ENCODE results near the gene KLKB1.

The KLKB1 gene

GRCh38 chr4:186227221-186227620, at the start of gene KLKB1:
KLKB1 (plus strand) TSS chr4:186227507; CDS start chr4:186228196, 689 bp downstream.
- no peak for DNase-seq

DNA sequence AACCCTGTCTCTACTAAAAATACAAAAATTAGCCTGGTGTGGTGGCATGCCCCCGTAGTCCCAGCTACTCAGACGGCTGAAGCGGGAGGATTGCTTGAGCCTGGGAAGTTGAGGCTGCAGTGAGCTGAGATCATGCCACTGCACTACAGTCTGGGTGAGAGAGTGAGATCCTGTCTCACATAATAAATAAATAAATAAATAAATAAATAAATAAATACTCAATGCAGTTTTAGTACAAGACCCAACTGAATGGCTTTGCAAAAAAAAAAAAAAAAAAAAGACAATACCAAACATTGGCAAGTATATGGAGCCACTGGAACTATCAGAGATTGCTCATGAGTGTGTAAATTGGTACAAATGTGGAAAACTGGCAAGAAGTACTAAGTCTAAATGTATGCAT, 39.2 kb upstream of the KLKB1 start:
- DNase-seq, result no peak

- DNase-seq, result no peak
These were observed 37.7 kb upstream of the KLKB1 start for GRCh38 chr4:186189656-186190055.

GRCh38 chr4:186190581-186191199, 36.6 kb upstream of the KLKB1 start:
- peak; percentile 45 for DNase-seq

GRCh38 chr4:186191200-186192065, 35.9 kb upstream of the KLKB1 start, which contains the start of gene CYP4V2:
CYP4V2 (plus strand) TSS chr4:186191567; CDS start chr4:186191824, 257 bp downstream.
- peak; percentile 92 for DNase-seq

DNA sequence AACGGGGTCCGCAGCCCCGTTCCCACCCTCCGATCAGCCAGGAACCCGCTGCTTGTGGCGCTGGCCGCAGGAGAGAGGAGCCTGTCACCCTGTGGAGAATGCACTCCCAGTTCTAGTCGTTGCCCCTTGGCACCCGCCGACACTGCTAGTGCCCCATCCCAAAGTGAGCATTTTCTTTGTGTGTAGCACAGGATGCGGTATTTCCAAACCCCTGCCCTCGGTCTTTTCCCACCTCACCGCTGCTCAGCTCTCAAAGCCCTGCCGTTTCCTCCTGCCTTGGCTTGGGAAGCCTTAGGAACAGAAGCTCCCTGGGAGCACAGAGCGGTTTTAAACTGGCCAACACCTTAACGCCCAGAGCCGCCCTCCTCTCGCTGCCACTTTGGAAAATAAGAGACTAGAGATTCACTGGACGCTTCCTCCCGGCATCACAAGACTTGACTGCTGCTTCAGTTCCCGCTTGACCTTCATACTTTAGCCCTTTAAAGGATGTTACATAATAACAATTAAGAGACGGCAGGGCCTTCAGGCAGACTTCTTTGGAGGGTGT, 35.2 kb upstream of the KLKB1 start:
- DNase-seq, result peak; percentile 34

DNA sequence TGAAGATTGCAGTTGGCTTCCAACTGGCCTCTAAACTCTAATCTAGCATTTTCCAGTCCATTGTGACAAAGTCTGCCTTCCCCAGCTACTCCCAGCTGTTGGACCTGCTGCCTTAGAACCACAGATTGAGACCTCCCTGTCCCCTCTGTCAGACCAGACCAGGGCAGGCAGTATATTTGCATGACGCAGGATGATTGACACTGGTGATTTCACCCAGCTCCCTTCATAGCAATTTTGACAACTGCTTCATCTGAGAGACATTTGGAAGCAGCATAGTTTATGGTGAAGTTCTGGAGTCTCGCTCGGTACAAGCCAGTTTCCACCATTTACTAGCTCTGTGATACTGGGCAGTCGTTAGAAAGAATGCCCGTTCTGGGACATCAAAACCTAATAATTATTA, 33.5 kb upstream of the KLKB1 start:
- no peak for DNase-seq

GRCh38 chr4:186196063-186196462, 31.2 kb upstream of the KLKB1 start:
- DNase-seq, result no peak

DNA sequence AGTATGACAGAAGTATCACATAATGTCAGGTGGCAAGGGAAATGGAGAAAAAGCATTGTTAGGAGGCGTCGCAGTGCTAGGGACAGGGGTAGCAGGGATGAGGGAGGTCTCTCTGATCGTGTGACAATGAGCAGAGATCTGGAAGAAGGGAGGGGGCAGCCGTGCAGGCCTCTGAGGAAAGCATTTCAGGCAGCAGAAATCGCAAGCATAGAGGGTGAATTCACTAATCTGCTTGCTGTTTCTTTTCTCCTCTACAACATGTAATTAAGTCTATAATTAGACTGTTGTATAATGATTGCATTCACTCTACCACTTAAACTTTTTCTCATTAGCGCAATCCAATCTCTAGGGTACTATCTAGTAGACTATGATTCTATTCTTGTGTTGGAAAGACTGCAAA, 26.8 kb upstream of the KLKB1 start:
- no peak for DNase-seq

DNA sequence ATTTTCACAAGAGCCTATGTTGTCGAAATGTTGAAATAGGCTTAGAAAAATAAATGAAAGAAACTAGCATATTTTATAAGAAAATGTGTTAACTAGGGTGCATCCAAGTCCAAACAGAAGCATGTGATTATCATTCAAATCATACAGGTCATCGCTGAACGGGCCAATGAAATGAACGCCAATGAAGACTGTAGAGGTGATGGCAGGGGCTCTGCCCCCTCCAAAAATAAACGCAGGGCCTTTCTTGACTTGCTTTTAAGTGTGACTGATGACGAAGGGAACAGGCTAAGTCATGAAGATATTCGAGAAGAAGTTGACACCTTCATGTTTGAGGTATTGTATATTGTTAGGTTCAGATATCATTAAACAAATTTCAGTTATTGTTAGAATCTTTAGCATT, 26.3 kb upstream of the KLKB1 start:
- DNase-seq, result no peak

- DNase-seq, result peak; percentile 68
These were observed 25.6 kb upstream of the KLKB1 start for GRCh38 chr4:186201535-186202230.

DNA sequence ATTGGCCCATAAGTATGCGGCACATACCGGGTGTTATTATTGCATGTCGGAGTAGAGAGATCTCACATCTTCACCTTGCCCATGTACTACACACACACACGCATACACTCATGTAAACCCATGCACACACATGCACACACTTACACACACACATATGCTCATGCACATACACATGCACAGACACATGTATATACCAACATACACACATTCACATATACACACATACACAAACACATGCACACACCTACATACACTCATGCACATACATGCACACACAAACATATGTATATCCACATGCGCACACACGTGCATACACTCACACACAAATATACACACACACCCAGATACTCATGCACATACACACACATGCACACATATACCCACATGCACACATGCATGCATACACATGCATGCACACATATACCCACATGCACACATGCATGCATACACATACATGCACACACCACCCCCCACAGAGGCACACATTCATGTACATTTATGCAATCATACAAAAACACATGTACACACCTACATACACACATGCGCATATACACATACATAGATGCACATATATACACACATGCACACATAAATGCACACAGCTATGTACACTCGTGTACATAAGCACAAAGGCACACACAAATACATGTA, 24.7 kb upstream of the KLKB1 start:
- DNase-seq, result no peak

DNA sequence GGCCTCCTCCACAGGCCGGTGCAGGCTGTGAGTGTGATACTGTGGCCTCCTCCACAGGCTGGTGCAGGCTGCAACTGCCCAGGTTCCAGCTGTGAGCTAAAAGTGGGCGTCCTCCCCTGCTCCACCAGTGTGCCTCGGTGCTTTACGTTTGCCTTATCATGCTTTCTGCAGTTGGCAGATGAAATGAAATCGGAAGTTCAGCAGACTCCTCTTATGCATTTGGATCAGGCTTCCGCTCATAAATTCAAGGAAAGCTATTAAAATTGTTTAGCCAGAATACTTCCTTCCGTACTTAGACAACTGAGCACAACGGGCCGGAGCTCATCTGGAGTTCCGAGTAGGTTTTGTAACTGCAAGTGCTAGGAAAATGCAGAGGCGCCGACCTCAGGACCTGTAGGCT, 23.9 kb upstream of the KLKB1 start:
- DNase-seq, result no peak

- no peak for DNase-seq
These were observed 23.2 kb upstream of the KLKB1 start for GRCh38 chr4:186204103-186204559.

DNA sequence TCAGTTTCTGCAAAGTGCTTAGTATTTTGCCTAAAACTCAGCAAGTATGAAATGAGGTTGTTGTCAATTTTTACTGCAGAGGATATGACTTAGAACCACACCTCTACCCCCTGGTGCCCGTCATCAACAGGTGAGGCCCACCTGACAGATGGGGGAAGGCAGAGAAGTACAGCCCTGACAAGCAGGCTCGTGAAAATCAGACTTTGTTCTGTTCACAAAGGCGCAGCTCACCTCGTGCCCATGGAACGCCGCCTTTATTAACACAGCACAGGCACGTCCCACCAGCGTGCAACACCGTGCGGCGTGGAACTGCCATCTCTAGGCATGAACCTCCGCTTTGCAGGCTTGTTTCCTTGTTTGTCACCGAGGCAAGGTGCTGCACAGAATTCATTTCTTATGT, 22.6 kb upstream of the KLKB1 start:
- DNase-seq, result no peak

GRCh38 chr4:186205156-186205555, 22.2 kb upstream of the KLKB1 start:
- DNase-seq, result no peak

DNA sequence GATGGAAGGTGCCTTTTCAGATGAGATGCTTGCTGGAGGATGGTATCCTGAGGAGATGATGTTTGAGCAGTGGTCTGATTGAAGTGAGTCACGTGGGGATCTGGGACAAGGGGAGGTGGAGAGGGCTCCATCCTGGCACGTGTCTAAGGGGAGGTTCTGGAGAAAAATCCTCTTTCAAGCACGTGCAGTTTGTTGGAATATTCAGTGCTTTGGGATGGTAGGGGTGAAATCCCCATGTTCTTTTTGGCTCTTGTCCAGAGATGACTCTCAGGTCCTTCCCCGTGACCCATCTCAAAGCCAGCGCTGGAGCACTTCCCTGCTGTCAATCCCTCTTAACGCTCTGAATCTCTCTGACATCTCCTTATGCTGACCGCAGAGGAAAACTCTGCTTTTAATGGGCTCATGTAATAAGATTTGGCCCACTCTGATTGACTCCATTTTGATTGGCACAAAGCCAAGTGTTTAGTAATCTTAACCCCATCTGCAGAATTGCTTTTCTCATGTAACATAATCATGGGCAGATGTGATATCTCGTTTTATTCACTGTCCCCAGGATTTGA, 10.8 kb upstream of the KLKB1 start:
- no peak for DNase-seq

GRCh38 chr4:186217733-186218293, 9.5 kb upstream of the KLKB1 start:
- DNase-seq, result no peak

DNA sequence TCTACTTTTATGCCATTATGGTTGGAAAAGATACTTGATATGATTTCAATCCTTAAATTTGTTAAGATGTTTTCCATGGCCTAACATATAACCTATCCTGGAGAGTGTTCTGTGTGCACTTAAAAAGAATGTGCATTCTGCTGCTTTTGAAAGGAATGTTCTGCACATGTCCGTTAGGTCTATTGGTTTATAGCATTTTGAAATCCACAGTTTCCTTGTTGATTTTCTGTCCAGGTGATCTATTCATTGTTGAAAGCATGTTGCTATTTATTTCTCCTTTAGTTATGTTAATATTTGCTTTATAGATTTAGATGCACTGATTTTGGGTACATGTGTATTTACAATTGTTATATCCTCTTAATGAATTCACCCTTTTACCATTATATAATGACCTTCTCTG, 5.7 kb upstream of the KLKB1 start:
- no peak for DNase-seq

GRCh38 chr4:186225848-186226247, 1.5 kb upstream of the KLKB1 start:
- DNase-seq, result no peak

DNA sequence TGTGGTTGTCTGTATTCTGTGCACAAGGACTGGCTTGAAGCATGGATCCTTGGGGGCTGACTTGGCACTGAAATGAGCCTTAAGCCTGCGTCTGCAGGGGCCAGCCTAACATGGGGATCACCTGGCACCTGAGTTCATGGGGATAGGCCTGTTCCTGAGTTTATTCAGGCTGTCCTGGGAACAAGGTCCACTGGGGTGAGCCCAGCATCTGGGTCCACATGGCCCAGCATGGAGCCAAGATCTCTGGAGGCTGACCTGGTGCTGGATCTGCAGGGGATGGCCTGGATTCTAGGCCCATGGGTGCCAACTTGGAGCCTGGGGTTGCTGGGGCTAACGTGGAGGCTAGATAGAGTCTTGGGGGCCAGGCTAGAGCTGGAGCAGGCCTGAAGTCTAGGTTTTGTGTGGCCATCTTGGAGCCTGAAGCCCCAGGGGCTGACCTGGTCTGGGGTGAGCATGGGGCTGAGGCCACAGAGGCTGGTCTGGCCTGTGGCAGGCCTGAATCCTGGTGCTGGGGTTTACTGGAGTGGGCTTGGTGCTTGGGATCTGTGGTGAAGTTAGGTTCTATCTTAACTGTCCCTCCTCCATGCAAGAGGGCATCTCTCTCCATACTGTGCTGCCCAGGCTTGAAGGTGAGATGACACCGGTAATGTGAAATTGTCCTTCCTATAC, 652 bp upstream of the KLKB1 start:
- no peak for DNase-seq

All from activated naive CD4-positive, alpha-beta T cell treated with Interleukin-2 at 50 U/mL for 16 hours (primary cell).